ENCODE data around the gene RBM38.
"Not testable (repeated sequence)": the region's sequence is repeated elsewhere in the genome, so short reads cannot be mapped to it uniquely, and the experiment has no call there.

The RBM38 gene

DNA sequence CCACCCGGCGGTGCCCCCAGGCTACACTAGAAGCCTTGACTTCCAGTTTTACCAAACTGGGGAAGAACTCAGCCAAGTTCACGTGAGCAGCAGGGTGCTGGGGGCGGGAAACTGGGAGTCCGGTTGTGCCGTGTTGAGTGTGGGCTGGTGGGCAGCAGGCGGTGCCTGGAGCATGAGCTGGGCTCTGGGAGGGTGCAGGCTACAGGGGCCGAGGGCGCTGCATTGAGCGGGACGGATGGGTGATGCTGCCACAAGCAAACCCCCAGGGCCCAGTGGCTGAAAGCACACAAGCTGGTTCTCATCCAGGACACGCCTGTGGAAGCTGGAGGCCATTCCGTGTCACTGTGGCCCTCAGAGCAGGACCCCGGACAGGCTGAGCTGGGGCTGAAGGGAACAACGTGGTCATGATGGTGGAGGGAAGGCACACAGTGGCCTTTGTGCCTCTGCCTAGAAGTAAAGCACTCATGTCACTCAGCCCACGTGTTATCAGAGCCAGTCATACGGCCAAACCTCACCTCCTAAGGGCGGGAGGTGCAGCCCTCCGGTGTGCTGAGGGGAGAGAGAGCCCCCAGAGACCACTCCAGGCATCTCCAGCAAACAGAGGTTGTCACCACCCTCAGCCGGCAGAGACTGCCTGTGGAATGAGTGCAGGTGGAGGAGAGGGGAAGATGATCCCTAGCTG lies 29.5 kb downstream of the RBM38 start:
- no peak for DNase-seq

- DNase-seq, result no peak
Measured at GRCh38 chr20:57421253-57422220, 30.3 kb downstream of the RBM38 start.

DNA sequence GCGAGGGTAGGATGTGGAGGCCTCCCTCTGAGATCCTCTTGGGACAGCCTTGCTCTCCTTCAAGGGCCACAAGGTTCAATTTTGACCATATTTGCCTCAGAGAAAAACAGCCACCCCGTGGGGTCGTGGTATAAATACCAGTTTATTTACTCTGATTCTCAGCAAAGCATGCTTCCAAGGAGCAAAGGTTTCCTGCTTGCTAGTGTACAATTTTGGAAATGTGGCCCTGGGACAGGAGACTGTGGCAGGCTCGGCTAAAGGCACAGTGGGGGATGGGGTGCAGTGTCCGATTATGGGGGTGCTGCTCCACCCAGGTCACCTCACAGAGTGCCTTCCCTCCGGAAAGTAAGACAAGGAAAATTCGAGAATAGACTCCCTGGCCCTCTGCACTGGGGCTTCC lies 31.1 kb downstream of the RBM38 start:
- no peak for DNase-seq

GRCh38 chr20:57425150-57426013 lies 34.2 kb downstream of the RBM38 start:
- no peak for DNase-seq

DNA sequence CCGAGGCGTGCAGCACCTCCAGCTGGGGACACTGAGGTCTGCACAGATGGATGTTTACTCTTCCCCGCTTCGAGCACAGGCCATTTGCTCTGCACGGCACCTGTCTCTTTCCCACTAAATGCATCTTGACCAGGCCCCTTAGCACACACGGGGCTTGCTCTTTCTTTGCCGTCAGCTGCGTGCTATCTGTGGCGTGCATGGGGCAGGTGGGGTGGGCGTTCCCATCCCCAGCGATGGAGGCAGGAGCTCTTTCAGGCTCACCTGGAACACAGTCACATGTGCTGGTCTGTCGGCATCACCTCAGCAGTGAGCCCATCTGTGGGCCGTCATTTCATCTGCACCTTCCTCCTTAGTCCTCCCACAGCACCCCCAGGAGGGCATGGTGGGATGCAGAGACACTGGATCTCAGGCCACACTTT lies 35.1 kb downstream of the RBM38 start:
- no peak for DNase-seq

DNA sequence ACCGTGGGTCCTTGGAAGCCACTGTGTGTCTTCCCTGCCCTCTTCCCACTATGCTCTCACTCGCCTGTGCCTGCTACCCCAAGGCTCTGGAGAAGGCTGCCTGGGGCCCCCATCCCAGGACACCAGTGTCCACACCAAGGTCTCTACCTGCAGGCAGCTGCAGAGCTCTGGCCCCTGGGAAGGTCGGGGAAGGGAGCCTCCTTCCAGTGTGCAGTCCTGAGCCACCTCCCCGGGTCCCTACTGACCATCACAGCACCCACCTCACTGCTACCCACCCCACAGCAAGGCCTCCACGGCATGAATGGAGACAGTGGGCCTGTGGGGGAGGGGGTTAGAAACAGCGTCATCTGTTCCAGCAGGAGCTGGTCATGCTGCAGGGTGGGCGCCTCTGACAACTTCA lies 35.6 kb downstream of the RBM38 start:
- no peak for DNase-seq

- no peak for DNase-seq
Measured at GRCh38 chr20:57428324-57429158, 37.3 kb downstream of the RBM38 start.

- DNase-seq, result no peak
Measured at GRCh38 chr20:57429159-57429496, 37.9 kb downstream of the RBM38 start.

DNA sequence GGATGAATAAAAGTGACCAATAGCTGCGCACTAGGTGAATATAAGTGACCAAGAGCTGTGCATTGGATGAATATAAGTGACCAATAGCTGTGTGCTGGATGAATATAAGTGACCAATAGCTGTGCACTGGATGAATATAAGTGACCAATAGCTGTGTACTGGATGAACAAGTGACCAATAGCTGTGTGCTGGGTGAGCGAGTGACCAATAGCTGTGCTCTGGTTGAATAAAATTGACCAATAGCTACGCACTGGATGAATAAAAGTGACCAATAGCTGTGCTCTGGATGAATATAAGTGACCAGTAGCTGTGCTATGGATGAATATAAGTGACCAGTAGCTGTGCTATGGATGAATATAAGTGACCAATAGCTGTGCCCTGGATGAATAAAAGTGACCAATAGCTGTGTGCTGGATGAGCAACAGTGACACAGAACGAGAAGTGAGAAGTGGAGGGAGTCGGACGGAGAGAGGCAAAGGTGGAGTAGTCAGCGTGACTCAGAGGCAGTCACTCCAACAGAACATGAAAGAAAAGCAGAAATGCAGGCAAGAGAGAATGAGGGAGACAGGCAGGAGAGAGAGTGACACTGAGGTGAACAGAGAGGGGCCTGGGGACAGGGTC lies 38.5 kb downstream of the RBM38 start:
- no peak for DNase-seq

- DNase-seq, result not testable (repeated sequence)
Measured at GRCh38 chr20:57430201-57430596, 39.0 kb downstream of the RBM38 start.

DNA sequence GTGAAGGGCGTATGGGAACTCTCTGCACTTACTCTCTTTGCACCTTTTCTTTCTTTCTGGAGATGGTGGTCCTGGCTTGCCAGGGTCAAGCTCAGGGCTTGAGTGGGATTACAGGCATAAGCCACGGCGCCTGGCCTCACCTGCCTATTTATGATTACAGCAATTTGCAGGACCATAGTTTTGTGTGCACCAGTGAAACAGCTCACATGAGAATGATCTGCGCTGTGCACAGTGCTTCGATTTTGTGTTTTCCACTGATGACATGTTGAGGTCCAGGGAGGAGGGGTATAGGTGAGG lies 40.3 kb downstream of the RBM38 start:
- DNase-seq, result no peak

DNA sequence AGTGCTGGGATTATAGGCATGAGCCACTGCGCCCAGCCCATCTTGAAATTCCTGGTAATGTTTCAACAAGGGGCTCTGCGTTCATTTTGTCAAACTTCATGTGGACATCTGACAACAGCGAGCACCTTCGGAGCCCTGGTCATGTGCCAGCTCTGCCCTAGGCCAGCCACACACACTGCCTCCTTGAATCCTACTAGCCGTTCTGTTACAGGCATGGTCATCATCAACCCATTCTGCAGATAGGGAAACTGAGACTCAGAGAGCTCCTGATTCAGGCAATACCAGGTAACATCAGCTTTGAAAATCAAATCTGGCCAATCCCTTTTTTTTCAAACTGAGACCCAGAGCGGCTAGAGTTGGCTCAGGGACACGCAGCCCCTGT lies 41.3 kb downstream of the RBM38 start:
- no peak for DNase-seq

GRCh38 chr20:57432862-57433491 lies 41.8 kb downstream of the RBM38 start:
- DNase-seq, result no peak

DNA sequence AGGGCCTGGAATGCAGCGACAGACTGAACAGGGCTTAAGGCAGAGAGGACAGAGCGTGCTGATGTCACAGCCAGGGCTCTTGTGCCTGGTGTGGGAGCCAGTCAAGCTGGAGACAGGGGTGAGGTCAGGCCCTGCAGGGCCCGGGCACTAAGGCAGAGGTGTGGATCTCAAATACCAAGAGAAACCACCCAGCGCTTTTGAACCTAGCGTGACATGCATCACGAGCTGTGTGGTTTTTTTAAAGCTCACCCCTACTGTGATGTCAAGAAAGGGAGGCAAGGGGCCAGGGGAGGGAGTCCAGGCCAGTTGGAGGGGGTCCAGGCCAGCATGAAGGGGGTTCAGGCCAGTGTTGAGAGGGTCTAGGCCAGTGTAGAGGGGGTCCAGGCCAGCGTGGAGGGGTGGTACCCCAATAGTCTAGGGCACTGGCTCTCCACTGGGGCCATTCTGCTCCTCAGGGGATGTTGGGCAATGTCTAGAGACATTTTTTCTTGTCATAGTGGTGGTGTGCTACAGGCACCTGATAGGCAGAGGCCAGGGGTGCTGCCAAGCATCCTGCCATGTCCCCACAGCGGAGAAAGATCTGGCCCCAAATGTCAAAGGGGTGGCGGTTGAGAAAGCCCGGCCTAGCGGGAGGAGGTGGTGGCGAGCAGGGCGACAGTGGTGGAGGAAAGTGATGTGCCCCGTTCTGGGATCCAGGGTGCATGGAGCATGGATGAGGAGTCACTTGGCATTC lies 42.6 kb downstream of the RBM38 start:
- DNase-seq, result no peak

GRCh38 chr20:57434390-57434700 lies 43.1 kb downstream of the RBM38 start:
- DNase-seq, result no peak

DNA sequence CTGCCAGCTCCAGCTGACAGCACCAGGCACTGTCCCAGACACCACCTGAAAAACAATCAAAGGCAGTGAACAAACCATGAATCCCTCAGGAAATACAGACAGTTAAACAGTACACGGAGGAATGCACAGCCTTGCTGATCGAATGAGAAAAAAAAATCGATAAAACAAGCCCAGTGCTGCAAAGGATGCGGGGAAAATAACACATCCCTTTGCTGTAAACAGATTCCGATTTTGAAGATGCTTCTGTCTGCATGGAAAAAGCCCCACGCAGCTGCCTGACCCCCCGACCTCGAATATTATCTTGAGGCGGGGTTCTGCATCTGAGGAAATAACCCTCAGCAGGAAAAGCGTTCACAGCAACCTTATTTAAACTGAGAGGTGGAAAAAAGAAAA lies 43.9 kb downstream of the RBM38 start:
- DNase-seq, result no peak

GRCh38 chr20:57435498-57436222 lies 44.5 kb downstream of the RBM38 start:
- DNase-seq, result peak; percentile 76

DNA sequence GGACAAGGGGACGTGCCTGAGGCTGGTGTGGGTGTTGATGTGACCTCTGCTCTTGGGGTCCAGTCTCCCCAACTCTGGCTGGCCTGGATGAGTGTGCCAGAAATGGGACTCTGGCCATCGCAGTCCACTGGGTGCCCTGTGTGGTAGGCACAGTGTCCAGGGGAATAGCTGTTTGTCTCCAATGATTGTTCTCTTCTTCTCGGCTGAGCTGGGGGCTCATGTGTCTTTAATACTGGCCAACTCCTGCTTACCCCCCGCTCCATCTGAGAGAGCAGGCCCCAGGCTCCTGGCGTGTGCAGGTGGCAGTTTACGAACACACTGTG lies 45.0 kb downstream of the RBM38 start:
- DNase-seq, result no peak

DNA sequence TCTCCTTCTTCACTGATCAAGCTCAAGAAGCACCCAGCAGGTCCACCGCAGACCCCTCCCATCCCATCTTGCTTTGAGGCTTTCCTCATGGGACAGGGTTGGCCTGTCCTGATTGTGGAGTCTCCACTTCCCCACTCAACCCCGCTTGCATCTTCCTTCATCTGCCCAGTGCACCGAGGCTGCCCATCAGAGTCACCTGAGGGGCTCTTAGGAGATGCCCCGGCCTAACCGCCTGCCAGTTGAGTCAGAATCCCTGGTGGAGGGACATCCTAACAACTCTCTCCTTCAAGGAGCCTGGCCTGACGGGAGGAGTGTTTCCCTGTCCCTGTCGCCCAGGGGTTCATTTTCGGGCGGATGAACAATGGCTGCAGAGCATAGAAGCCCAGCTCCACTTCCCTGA lies 46.1 kb downstream of the RBM38 start:
- no peak for DNase-seq

DNA sequence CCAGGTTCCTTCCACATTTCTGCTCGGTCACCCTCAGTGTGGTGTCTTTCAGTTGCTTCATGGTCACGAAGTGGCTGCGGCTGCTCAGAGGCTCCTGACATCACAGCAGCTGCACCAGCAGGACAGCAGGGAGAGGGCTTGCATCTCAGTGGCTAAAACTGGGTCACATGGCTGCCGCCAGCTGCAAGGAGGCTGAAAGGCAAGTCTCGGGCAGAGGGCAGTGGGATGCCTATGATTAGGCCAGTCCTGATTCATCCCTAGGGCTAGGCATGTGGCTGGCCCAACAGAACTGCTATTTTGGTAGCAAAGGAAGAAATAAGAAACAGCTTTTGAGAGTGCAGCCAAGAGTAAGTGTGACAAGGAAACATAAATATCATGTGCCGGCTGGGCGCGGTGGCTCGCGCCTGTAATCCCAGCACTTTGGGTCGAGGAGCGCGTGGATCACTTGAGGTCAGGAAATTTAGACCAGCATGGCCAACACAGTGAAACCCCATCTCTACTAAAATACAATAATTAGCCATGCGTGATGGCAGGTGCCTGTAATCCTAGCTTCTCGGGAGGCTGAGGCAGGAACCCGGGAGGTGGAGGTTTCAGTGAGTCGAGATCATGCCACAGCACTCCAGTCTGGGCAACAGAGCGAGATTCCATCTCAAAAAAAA lies 46.6 kb downstream of the RBM38 start:
- DNase-seq, result no peak

All from NCI-H1092 treated with DMSO at 0.1 percent for 48 hours (cell line).